LNCAP (cell line): Measurements from ENCODE around the gene CRIM1.

Source experiments
- CTCF ChIP-seq: fragments of 450-650 bp; IDR thresholded peaks from 2 replicates; pipeline ENCODE4 v1.5.1; 2017; ENCODE audit warnings: mild to moderate bottlenecking

Gene CRIM1

DNA sequence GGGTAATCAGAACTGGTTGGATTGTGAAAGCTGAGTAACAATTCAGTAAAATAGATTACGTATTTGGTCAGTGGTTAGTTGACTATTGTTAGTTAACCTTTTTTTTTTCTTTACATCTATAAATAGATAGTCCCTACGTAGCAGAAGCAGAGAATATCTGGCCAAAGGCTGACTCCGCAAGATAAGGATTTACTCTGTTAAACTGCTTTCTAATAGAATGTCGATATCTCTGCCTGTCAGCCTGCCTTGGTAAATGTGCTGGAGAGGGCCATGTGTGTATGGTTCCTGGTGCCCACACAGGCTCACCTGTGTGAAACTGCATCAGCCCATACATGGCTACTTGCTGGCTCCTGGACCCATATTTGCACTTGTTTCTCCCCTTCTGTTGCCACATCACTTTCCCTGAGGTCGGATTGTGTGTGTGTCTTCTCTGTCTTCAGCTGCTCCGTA, 94.4 kb downstream of the CRIM1 start:
- TF ChIP-seq CTCF: no peak

DNA sequence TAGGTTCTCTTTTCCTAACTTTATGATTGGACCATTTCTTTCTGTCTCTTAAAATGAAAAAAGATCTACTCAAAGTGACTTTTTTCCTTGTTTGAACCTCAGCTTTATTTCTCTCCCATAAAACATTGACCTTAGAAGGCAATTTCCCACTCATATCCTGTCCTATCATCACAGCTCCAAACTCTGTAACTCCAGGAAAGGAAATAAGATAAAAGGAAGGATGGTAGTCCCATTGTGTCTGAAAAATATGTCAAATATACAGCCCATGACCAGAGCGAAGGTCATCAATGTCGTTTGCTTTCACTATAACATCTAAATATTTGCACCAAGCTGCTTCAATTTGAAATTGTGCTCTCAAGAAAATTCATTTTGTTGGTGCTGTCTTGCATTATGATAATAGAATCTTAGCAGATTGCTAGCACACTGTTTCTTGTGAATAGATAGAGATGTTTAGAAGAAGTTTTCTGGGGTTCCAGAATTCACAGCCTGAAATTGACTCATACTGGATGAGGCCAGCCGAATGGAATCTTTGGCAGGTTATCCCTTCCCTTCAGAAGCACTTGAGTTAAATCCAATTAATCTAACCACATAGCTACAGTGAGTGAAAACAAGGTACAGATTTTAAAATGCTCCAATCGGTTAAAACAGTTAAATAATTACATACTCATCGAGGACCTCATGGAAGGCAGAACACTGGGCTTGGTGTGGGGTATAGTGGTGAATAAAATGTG, 95.1 kb downstream of the CRIM1 start:
- no peak for TF ChIP-seq CTCF

DNA sequence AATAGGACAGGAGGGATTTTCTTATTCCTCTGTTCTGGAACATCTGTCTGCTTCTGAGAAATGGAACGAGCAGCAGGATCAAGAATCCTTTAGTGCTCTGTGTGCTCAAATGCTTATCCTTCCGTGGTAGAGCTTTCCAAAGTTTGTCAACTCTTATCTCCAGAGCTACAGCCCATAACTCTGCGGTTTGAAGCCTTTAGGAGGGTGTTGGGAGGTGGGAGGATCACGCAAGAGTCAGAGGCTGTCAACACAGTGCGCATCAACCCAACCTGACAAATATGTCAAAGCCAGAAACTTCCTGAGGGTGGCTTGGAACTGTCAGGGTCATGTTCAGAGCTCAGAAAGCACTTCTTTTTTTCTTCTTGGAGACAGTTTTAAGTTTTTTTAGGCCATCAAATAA, 95.9 kb downstream of the CRIM1 start:
- no peak for TF ChIP-seq CTCF

GRCh38 chr2:36452260-36452659, 96.7 kb downstream of the CRIM1 start:
- TF ChIP-seq CTCF: no peak

DNA sequence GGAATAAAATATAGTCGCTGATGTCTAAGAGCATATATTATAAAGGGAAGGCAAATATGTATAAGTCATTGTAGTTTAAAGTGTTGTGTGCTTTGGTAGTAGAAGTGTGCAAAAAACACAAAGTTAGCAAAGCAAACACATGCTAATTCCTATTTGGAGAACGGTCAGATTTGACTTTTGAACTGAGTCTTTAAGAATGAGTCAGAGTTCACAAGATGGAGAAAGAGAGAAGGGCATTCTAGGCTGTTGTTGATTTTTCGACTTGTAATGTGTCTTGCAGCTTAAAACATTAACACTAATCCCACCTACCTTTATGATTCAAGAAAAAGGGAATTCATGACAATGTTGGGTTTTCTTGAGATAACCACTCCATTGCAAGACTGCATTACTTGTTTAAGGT, 98.1 kb downstream of the CRIM1 start:
- TF ChIP-seq CTCF: no peak

GRCh38 chr2:36455011-36455410, 99.4 kb downstream of the CRIM1 start:
- no peak for TF ChIP-seq CTCF

DNA sequence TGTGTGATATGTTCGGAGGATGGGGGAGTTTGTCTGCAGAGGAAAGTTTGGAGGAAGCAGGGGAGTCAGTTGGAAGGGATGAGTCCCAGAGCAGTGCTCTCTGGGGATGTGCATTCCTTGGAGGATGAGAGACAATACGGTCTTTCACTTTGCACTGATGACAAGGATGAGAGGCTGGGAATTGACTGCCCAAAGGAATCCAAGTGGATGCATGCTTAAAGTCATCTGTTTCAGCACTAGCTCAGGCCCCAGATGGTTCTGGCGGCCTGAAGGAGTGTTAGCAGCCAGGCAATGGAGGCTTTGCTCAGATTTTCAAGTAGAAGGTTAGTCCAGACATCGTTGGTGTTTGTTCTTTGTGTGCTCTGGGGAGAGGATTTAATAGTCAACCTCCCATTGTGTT, 100.2 kb downstream of the CRIM1 start:
- no peak for TF ChIP-seq CTCF
